Right renal cortex interstitium (tissue), 3 donors: ENCODE measurements around the gene TNNI2. TPM values are rescaled to one million over a fixed set of nuclear protein-coding genes. Genes with fewer than 3 reads are reported as not detected.

Source experiments
- DNase-seq, 3 donors: peaks; one replicate each; pipeline ENCODE4 v3.0.0-alpha.2; 2013; ENCODE audit warnings: low read depth in 3 of 3, low spot score in 2 of 3
- polyA plus RNA-seq, 3 donors: library from polyadenylated mRNA; unstranded; fragments of 120-200 nt; gene quantifications; one replicate each; pipeline ENCODE4 v1.2.1, GENCODE V29; 2013; ENCODE audit not compliant: insufficient read length in 3 of 3

TNNI2 gene
- polyA plus RNA-seq, 3 donors: 0.29 to 0.42 (median 0.40) TPM

GRCh38 chr11:1820463-1821325, 18.1 kb upstream of the TNNI2 start:
- DNase-seq: no peak

DNA sequence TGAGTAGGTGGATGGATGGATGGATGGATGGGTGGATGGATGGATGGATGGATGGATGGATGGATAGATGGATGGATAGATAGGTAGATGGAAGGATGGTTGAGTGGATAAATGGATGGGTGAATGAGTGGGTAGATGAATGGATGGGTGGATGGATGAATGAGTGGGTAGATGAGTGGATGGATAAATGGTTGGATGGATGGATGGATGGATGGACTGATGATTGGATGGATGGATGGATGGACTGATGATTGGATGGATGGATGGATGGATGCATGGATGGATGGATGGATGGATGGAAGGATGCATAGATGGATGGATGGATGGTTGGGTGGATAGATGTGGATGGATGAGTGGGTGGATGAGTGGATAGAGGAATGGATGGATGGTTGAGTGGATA, 17.2 kb upstream of the TNNI2 start:
- DNase-seq: no peak

GRCh38 chr11:1822648-1823375, 16.0 kb upstream of the TNNI2 start:
- DNase-seq: no peak

DNA sequence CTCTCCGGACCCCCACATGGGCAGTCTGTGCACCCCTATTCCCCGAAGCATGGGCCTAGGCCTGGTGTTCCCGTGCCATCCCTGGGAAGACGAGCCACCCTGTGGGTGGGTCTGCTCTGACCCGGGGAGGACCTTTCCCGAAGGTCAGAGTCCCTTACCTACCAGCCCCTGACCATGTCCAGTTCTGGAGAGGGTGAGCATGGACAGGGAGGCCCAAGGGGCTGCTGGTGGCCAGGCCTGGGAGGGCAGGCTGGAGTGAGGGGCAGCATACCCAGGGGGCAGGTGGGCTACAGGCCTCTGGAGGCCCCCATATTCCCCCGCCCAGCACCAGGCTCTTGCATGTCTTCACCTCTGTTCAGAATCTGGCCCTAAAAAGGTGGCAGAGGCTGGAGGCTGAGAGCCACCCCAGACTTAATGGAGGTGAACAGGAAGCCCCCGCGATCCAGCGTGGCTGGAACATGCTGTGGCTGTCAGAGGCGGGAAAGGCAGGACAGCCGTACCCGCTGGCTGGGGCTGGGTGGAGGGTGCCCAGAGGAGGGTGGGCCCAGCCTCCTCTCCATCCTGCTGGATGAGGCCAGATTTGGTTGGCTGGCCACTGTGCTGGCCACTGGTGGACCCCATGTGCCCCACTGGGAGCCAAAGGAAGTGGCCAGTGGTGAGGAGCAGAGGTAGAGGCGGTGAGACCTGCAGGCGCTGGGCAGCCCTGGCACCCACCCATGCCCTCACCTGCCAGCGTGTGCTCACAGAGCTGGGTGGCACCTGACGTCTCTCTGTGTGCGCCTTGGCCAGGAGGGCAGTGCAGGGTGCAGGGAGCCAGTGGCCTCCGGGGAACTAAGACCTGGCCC, 15.2 kb upstream of the TNNI2 start:
- DNase-seq: no peak

DNA sequence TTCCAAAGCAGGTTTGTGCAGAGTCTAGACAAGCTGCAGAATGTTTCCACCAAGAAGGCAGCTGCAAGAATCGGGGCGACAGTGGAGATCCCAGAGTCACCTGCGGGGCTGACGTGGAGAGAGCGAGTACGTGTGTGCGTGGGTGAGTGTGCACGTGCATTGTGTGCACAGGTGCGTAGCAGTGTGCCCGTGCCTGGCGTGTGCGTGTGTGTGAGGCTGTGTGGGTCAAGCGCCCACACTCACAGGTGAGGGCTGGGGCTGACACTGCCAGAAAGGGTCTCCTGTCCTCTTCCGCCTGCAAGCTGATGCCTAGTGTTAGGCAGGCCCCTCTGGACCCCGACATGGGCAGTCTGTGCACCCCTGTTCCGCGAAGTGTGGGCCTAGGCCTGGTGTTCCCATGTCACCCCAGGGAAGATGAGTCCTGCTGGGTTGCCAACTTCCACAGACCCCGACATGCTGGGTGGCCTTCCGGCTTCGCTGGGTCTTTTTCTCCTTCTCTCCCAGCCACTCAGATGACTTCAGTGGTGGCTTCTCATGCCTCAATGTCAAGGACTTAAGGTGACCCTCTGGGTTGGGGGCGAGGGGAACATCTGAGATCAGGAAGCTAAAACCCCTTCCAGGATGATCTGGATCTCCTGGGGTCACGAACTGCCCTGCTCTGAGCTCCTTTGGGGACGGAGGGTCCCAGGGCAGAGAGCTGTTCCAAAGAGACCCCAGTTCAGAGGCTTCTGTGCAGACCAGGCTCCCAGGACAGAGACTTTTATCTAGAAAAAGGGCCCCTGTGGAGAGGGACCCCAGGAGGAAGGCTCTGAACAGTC, 14.4 kb upstream of the TNNI2 start:
- DNase-seq: no peak

DNA sequence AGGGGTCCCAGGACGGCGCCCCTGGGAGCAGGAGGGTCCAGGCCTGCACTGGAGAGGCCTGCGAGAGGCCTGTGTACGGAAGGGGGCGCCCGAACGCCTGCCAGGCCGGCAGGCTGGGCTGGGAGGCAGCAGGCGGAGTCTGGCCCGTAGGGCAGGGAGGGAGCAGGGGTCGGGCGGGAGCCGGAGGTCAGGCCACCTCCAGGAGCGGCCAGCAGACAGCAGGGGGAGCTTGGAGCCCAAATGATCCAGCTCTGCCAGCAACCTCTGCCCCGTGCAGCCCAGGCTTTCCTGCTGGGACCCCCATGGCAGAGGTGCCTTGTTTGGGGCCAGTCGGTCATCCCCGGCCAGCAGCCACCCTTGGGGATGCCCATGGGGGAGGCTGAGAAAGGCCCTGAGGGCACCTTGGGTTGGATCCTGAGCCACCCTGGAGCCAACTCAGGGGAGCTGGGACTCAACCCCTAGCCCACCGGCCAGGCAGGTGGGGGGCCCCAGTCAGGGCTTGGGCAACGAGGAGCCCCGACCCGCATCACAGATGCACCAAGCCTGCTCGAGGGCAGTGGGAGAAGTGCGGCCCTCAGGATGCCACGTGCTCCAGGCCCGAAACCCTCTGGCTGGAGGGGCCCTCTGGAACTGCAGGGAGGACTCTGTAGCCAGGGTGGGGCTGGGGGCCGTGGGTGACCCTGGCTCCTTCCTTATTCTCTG, 13.6 kb upstream of the TNNI2 start:
- no peak for DNase-seq

DNA sequence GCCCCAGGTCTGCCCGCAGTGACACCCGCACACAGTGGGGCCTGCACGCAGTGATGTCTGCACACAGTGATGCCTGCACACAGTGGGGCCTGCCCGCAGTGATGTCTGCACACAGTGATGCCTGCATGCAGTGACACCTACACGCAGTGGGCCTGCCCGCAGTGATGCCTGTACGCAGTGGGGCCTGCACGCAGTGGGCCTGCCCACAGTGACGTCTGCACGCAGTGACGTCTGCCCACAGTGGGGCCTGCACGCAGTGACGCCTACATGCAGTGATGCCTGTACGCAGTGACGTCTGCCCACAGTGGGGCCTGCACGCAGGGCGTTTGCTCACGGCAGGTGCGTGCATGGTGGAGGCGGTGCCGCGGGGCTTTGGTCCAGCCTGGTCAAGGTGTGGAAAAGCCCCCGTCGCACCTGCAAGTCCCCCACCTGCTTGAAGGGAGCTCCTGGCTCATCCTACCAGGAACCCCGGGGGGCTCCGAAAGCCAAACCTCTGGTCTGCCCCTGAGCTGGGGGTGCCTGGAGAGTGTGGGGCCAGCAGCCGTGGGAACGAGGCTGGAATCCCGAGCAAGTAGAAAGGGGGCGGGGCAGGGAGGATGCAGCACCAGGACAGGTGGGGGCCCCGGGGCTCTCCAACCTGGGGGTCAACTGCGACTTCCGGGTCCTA, 12.9 kb upstream of the TNNI2 start:
- DNase-seq: no peak

DNA sequence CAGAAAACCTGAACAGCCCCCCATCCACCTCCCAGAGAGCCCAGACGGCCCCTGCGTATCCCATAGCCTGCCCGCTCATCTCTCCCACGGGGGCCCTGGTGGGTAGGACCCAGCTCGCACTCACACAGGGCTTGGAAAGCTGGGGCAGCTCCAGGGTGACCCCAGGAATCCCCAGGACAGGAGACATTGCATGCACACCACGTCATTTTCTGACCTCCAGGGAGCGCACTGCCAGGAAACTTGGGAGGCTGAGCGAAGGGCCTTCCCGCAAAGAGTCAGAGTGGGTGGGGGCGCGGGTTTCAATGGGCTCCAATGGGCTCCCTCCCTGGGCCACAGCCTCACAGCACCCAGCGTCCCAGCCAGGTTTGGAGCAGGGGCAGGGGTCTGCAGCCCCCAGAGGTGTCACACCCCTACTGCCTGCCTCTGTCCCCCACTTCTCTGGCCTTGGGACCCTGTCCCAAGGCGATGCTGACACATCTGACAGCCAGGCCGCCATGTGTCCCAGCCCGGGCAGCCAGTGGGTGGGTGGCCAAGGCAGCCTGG, 12.2 kb upstream of the TNNI2 start:
- DNase-seq: no peak

- DNase-seq: no peak
Measured at GRCh38 chr11:1827095-1827813, 11.5 kb upstream of the TNNI2 start.

DNA sequence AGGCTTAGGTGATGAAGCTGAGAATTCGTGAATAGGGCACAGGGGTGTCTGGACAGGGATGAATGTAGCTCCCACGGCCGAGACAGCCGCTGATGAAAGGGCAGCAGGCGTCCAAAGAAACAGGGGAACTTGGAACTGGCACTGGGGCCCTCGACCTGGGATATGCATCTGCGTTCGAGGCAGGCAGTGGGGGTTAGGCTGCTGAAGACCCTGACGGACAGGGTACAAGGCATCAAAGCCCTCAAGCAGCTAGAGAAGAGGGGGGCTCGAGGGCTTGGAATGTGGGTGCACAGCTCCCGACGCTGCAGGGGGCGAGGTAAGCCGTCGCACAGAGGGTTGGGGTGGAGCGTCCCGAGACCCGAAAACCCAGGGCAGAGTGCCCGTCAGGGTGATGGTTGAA, 10.8 kb upstream of the TNNI2 start:
- no peak for DNase-seq

DNA sequence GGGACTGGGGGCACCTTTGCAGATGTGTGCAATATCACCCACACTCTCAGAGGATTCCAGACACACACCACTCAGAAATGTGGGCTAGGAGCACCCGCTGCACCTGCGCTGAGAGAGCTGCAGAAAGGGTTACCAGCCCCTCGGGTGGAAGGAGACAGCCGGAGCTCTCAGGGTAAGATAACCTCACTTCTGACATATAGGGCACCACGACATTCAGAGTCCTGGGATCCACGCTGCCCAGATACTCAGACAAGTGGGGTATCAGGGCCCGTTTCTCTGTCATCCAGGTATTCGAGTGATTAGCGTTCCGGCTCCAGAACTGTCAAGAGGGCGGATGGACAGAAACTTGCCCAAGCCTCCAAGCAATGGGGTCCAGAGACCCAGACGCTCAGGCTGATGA, 10.2 kb upstream of the TNNI2 start:
- DNase-seq: no peak

DNA sequence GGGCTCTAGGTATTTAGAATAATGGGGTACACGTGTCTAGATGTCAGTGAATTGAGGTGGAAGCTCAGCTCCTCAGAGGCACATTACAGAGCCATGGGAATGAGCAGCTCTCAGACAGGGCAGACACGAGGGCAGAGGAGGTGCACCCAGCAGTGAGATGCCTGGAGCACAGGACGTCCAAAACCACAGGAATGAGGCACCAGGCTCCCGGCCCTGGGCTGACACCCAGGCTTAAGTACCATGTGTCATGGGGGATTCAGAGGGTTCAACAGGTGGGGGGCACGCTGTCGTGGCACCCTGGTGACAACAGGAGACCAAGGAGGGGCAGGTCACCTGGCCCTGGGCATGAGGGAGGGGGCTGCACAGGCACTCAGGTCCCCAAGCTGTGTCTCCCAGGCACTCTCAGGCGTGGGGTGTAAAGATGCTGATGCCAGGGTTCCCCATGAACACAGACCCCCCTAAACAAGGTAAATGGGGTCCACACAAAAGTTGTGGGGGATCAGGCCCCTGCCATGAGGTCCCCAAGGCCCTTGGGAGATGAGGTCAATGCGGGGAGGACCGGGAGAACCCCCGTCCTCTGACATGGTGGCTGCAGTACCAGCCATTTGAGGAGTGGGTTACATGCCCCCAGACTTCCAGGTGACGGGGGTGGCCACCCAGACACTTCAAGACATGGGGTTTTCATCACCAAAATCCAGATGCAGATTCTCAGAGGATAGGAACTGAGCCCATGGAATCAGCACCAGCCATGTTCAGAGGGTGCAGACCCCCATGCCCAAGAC, 9.6 kb upstream of the TNNI2 start:
- DNase-seq: no peak

DNA sequence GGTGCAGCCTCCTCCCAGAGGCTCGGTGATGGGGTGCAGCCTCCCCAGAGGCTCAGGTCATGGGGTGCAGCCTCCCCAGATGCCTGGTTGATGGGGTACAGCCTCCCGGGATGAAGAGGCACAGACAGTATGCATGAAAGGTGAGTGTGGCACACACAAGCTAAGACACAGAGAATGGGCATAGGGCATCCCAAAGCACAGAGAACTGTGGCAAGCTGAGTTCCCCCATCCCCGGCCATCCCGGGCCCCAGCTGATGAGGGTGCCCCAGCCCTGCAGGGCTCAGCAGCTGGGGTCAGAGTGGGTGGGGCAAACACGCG, 8.8 kb upstream of the TNNI2 start:
- no peak for DNase-seq

- DNase-seq: no peak
Measured at GRCh38 chr11:1830322-1831223, 8.2 kb upstream of the TNNI2 start.

- no peak for DNase-seq
Measured at GRCh38 chr11:1831338-1832210, 7.2 kb upstream of the TNNI2 start.
